Activated T-cell treated with anti-CD3 and anti-CD28 coated beads, Interleukin-2, amount 50 U/mL, for 72 hours (primary cell): Measurements from ENCODE around the gene KCNIP4. TPM values are rescaled to one million over a fixed set of nuclear protein-coding genes. Genes with fewer than 3 reads are reported as not detected.

Experiments used
- ATAC-seq, 2 donors: fragments of 150-1000 bp; cut with Tn5 transposase; replicated peaks in 1 of 2; 2 replicates each; pipeline ENCODE4 v1.10.0; 2021; ENCODE audit warnings: moderate library complexity in 2 of 2, mild to moderate bottlenecking in 1 of 2
- DNase-seq, 2 donors: peaks; one replicate each; pipeline ENCODE4 v3.0.0; 2021 to 2022; ENCODE audit warnings: mixed read lengths in 1 of 2
- H3K27ac Mint-ChIP-seq: one replicate; pipeline ENCODE4 v1.8.0; 2022; ENCODE audit warnings: mild to moderate bottlenecking, moderate library complexity, mixed read lengths
- H3K27me3 Mint-ChIP-seq: one replicate; pipeline ENCODE4 v1.8.0; 2022; ENCODE audit warnings: low read depth, mixed read lengths
- H3K36me3 Mint-ChIP-seq, 2 donors: one replicate each; pipeline ENCODE4 v1.8.0; 2022; ENCODE audit warnings: mixed read lengths in 2 of 2, mild to moderate bottlenecking in 1 of 2; ENCODE audit not compliant: insufficient read depth in 2 of 2
- H3K4me1 Mint-ChIP-seq: one replicate; pipeline ENCODE4 v1.8.0; 2022; ENCODE audit warnings: low read depth, mixed read lengths
- H3K4me3 Mint-ChIP-seq, 2 donors: one replicate each; pipeline ENCODE4 v1.8.0; 2022; ENCODE audit warnings: mild to moderate bottlenecking in 2 of 2, mixed read lengths in 2 of 2, moderate library complexity in 2 of 2
- H3K9me3 Mint-ChIP-seq, 2 donors: one replicate each; pipeline ENCODE4 v1.8.0; 2022; ENCODE audit warnings: mixed read lengths in 2 of 2
- total RNA-seq, 2 donors: library from RNA; stranded (reverse); gene quantifications; one replicate each; pipeline ENCODE4 v1.2.3, GENCODE V29; 2022

Gene KCNIP4
- total RNA-seq, 2 donors from 2014 or later = not detected

GRCh38 chr4:20882500-20882899 lies 1066.1 kb downstream of the KCNIP4 start:
- H3K27ac Mint-ChIP-seq = no peak overlapping the region
- no peaks in the 10 kb centered on the region for H3K4me1 Mint-ChIP-seq
- no peak for ATAC-seq
- no peaks in the 10 kb centered on the region for H3K27me3 Mint-ChIP-seq
- H3K36me3 Mint-ChIP-seq = peaks cover 0 to 2% of the 10 kb centered on the region in 2 donors
- DNase-seq = no peak
- H3K9me3 Mint-ChIP-seq = peaks cover 2 to 9% of the 10 kb centered on the region in 2 donors
- peak overlapping the region in 1 of 2 donors; percentile 24 for H3K4me3 Mint-ChIP-seq

- peaks cover 0 to 2% of the 10 kb centered on the region in 2 donors for H3K36me3 Mint-ChIP-seq
- DNase-seq = no peak
- H3K9me3 Mint-ChIP-seq = peaks cover 2 to 5% of the 10 kb centered on the region in 2 donors
- H3K4me1 Mint-ChIP-seq = no peaks in the 10 kb centered on the region
- H3K27me3 Mint-ChIP-seq = no peaks in the 10 kb centered on the region
- no peak overlapping the region for H3K27ac Mint-ChIP-seq
- no peak overlapping the region for H3K4me3 Mint-ChIP-seq
- no peak for ATAC-seq
Observed at GRCh38 chr4:20881658-20882057, 1066.9 kb downstream of the KCNIP4 start.

- peaks cover 0 to 2% of the 10 kb centered on the region in 2 donors for H3K36me3 Mint-ChIP-seq
- no peaks in the 10 kb centered on the region for H3K4me1 Mint-ChIP-seq
- ATAC-seq (no peak), DNase-seq (no peak)
- no peak overlapping the region for H3K27ac Mint-ChIP-seq
- H3K27me3 Mint-ChIP-seq = no peaks in the 10 kb centered on the region
- H3K9me3 Mint-ChIP-seq = peaks cover 2 to 4% of the 10 kb centered on the region in 2 donors
- no peak overlapping the region for H3K4me3 Mint-ChIP-seq
Observed at GRCh38 chr4:20878806-20879205, 1069.8 kb downstream of the KCNIP4 start.

- H3K4me3 Mint-ChIP-seq = no peak overlapping the region
- no peaks in the 10 kb centered on the region for H3K4me1 Mint-ChIP-seq
- H3K9me3 Mint-ChIP-seq = peaks cover 2 to 9% of the 10 kb centered on the region in 2 donors
- no peaks in the 10 kb centered on the region for H3K27me3 Mint-ChIP-seq
- ATAC-seq = no peak
- H3K36me3 Mint-ChIP-seq = peaks cover 0 to 2% of the 10 kb centered on the region in 2 donors
- H3K27ac Mint-ChIP-seq = no peak overlapping the region
- DNase-seq = no peak
Observed at GRCh38 chr4:20870436-20870835, 1078.1 kb downstream of the KCNIP4 start.

- ATAC-seq = no peak
- Mint-ChIP-seq H3K27ac (no peak overlapping the region), H3K36me3 (peaks cover 0 to 2% of the 10 kb centered on the region in 2 donors), H3K4me3 (no peak overlapping the region), H3K9me3 (peaks cover 2 to 9% of the 10 kb centered on the region in 2 donors), H3K27me3 (no peaks in the 10 kb centered on the region), H3K4me1 (no peaks in the 10 kb centered on the region)
- no peak for DNase-seq
Observed at GRCh38 chr4:20868108-20868507, 1080.5 kb downstream of the KCNIP4 start.

GRCh38 chr4:20860878-20861277 lies 1087.7 kb downstream of the KCNIP4 start:
- DNase-seq = no peak
- Mint-ChIP-seq H3K36me3 (peaks cover 0 to 2% of the 10 kb centered on the region in 2 donors), H3K9me3 (peaks cover 2% of the 10 kb centered on the region in 2 donors), H3K4me1 (no peaks in the 10 kb centered on the region), H3K4me3 (no peak overlapping the region), H3K27ac (no peak overlapping the region), H3K27me3 (no peaks in the 10 kb centered on the region)
- ATAC-seq = no peak

- no peak overlapping the region for H3K27ac Mint-ChIP-seq
- no peaks in the 10 kb centered on the region for H3K4me1 Mint-ChIP-seq
- peaks cover 0 to 2% of the 10 kb centered on the region in 2 donors for H3K36me3 Mint-ChIP-seq
- H3K9me3 Mint-ChIP-seq = peaks cover 2% of the 10 kb centered on the region in 2 donors
- H3K27me3 Mint-ChIP-seq = no peaks in the 10 kb centered on the region
- DNase-seq (no peak), ATAC-seq (no peak)
- H3K4me3 Mint-ChIP-seq = no peak overlapping the region
Observed at GRCh38 chr4:20859097-20859781, 1089.3 kb downstream of the KCNIP4 start.

GRCh38 chr4:20857081-20857480 lies 1091.5 kb downstream of the KCNIP4 start:
- no peaks in the 10 kb centered on the region for H3K36me3 Mint-ChIP-seq
- H3K4me1 Mint-ChIP-seq = no peaks in the 10 kb centered on the region
- ATAC-seq = no peak
- no peak overlapping the region for H3K4me3 Mint-ChIP-seq
- no peaks in the 10 kb centered on the region for H3K27me3 Mint-ChIP-seq
- H3K9me3 Mint-ChIP-seq = peaks cover 0 to 6% of the 10 kb centered on the region in 2 donors
- no peak for DNase-seq
- H3K27ac Mint-ChIP-seq = no peak overlapping the region

GRCh38 chr4:20847124-20847747 lies 1101.3 kb downstream of the KCNIP4 start:
- no peak for ATAC-seq
- H3K4me3 Mint-ChIP-seq = no peak overlapping the region

GRCh38 chr4:20844311-20844710 lies 1104.3 kb downstream of the KCNIP4 start:
- no peaks in the 10 kb centered on the region for H3K27me3 Mint-ChIP-seq

More at GRCh38 chr4:20847124-20847747, 1101.3 kb downstream of the KCNIP4 start:
- Mint-ChIP-seq H3K4me1 (no peaks in the 10 kb centered on the region), H3K36me3 (no peaks in the 10 kb centered on the region), H3K27ac (no peak overlapping the region), H3K27me3 (no peaks in the 10 kb centered on the region), H3K9me3 (peaks cover 11 to 12% of the 10 kb centered on the region in 2 donors)
- DNase-seq = no peak

GRCh38 chr4:20840648-20841190 lies 1107.9 kb downstream of the KCNIP4 start:
- no peaks in the 10 kb centered on the region for H3K4me1 Mint-ChIP-seq
- no peaks in the 10 kb centered on the region for H3K27me3 Mint-ChIP-seq
- no peak for DNase-seq
- no peak overlapping the region for H3K27ac Mint-ChIP-seq
- H3K9me3 Mint-ChIP-seq = peaks cover 3 to 8% of the 10 kb centered on the region in 2 donors
- no peak for ATAC-seq
- no peak overlapping the region for H3K4me3 Mint-ChIP-seq
- no peaks in the 10 kb centered on the region for H3K36me3 Mint-ChIP-seq

More at GRCh38 chr4:20844311-20844710, 1104.3 kb downstream of the KCNIP4 start:
- peaks cover 5 to 6% of the 10 kb centered on the region in 2 donors for H3K9me3 Mint-ChIP-seq
- DNase-seq (no peak), ATAC-seq (no peak)
- H3K4me1 Mint-ChIP-seq = no peaks in the 10 kb centered on the region
- no peaks in the 10 kb centered on the region for H3K36me3 Mint-ChIP-seq
- H3K27ac Mint-ChIP-seq = no peak overlapping the region
- no peak overlapping the region for H3K4me3 Mint-ChIP-seq

GRCh38 chr4:20839957-20840356 lies 1108.6 kb downstream of the KCNIP4 start:
- Mint-ChIP-seq H3K9me3 (peaks cover 5 to 8% of the 10 kb centered on the region in 2 donors), H3K27me3 (no peaks in the 10 kb centered on the region), H3K4me1 (no peaks in the 10 kb centered on the region), H3K36me3 (no peaks in the 10 kb centered on the region), H3K4me3 (no peak overlapping the region), H3K27ac (no peak overlapping the region)
- ATAC-seq (no peak), DNase-seq (no peak)

- no peaks in the 10 kb centered on the region for H3K4me1 Mint-ChIP-seq
- ATAC-seq (no peak), DNase-seq (no peak)
- no peaks in the 10 kb centered on the region for H3K27me3 Mint-ChIP-seq
- no peak overlapping the region for H3K27ac Mint-ChIP-seq
- H3K4me3 Mint-ChIP-seq = no peak overlapping the region
- no peaks in the 10 kb centered on the region for H3K36me3 Mint-ChIP-seq
- peaks cover 6 to 8% of the 10 kb centered on the region in 2 donors for H3K9me3 Mint-ChIP-seq
Observed at GRCh38 chr4:20838476-20838875, 1110.1 kb downstream of the KCNIP4 start.
